Stimulated activated naive B cell treated with anti-CD40 and anti-IgM and Interleukin-4, amounts not matched to agents 10 μg/mL and 1 μg/mL and 100 μg/mL, for 72 hours (primary cell): ENCODE data around the gene PDGFA.
A peak's percentile ranks its signal among the peaks of the same experiment; 100 is the strongest.

ENCODE experiments used
- ATAC-seq, 2 donors: fragments of 150-1000 bp; cut with Tn5 transposase; replicated peaks; 2 replicates each; pipeline ENCODE4 v1.10.0; 2021; ENCODE audit warnings: moderate library complexity in 1 of 2
- DNase-seq: peaks from one replicate; pipeline ENCODE4 v3.0.0; 2021
- H3K27ac Mint-ChIP-seq: one replicate; pipeline ENCODE4 v1.8.0; 2022; ENCODE audit warnings: mild to moderate bottlenecking, mixed read lengths
- H3K27me3 Mint-ChIP-seq, 2 donors: one replicate each; pipeline ENCODE4 v1.8.0; 2022; ENCODE audit warnings: mixed read lengths in 2 of 2
- H3K36me3 Mint-ChIP-seq, 2 donors: one replicate each; pipeline ENCODE4 v1.8.0; 2022; ENCODE audit warnings: mixed read lengths in 2 of 2, mild to moderate bottlenecking in 1 of 2
- H3K4me1 Mint-ChIP-seq, 2 donors: one replicate each; pipeline ENCODE4 v1.8.0; 2022; ENCODE audit warnings: mixed read lengths in 2 of 2, mild to moderate bottlenecking in 1 of 2
- H3K4me3 Mint-ChIP-seq, 2 donors: one replicate each; pipeline ENCODE4 v1.8.0; 2022; ENCODE audit warnings: mild to moderate bottlenecking in 2 of 2, mixed read lengths in 2 of 2, moderate library complexity in 1 of 2
- H3K9me3 Mint-ChIP-seq, 2 donors: one replicate each; pipeline ENCODE4 v1.8.0; 2022; ENCODE audit warnings: mixed read lengths in 2 of 2, mild to moderate bottlenecking in 1 of 2

The PDGFA gene

GRCh38 chr7:461453-462172, 58.0 kb downstream of the PDGFA start:
- H3K27ac Mint-ChIP-seq = no peak overlapping the region
- peaks cover 3 to 5% of the 10 kb centered on the region in 2 donors for H3K4me1 Mint-ChIP-seq
- peaks cover 0 to 1% of the 10 kb centered on the region in 2 donors for H3K9me3 Mint-ChIP-seq
- no peak for ATAC-seq
- H3K27me3 Mint-ChIP-seq = peaks cover 12 to 13% of the 10 kb centered on the region in 2 donors
- no peaks in the 10 kb centered on the region for H3K36me3 Mint-ChIP-seq
- no peak overlapping the region for H3K4me3 Mint-ChIP-seq
- DNase-seq = no peak

- Mint-ChIP-seq H3K36me3 (no peaks in the 10 kb centered on the region), H3K27me3 (peaks cover 12 to 13% of the 10 kb centered on the region in 2 donors), H3K27ac (no peak overlapping the region), H3K4me3 (no peak overlapping the region), H3K4me1 (peaks cover 3 to 5% of the 10 kb centered on the region in 2 donors), H3K9me3 (peaks cover 0 to 1% of the 10 kb centered on the region in 2 donors)
- DNase-seq (no peak), ATAC-seq (no peak)
These were observed 58.6 kb downstream of the PDGFA start for GRCh38 chr7:461117-461452.

GRCh38 chr7:460374-461116, 59.1 kb downstream of the PDGFA start:
- H3K4me1 Mint-ChIP-seq = peaks cover 3 to 5% of the 10 kb centered on the region in 2 donors
- H3K27ac Mint-ChIP-seq = no peak overlapping the region
- DNase-seq (no peak), ATAC-seq (no peak)
- H3K9me3 Mint-ChIP-seq = no peaks in the 10 kb centered on the region
- no peaks in the 10 kb centered on the region for H3K36me3 Mint-ChIP-seq
- peaks cover 12 to 13% of the 10 kb centered on the region in 2 donors for H3K27me3 Mint-ChIP-seq
- H3K4me3 Mint-ChIP-seq = no peak overlapping the region

GRCh38 chr7:459584-460373, 59.9 kb downstream of the PDGFA start:
- Mint-ChIP-seq H3K9me3 (no peaks in the 10 kb centered on the region), H3K27ac (no peak overlapping the region), H3K4me1 (peaks cover 3 to 5% of the 10 kb centered on the region in 2 donors), H3K36me3 (no peaks in the 10 kb centered on the region), H3K4me3 (no peak overlapping the region), H3K27me3 (peaks cover 12 to 18% of the 10 kb centered on the region in 2 donors)
- DNase-seq = no peak
- ATAC-seq = no peak

- no peak for DNase-seq
- Mint-ChIP-seq H3K4me3 (no peak overlapping the region), H3K27me3 (peaks cover 14 to 29% of the 10 kb centered on the region in 2 donors), H3K9me3 (no peaks in the 10 kb centered on the region), H3K4me1 (peaks cover 3 to 5% of the 10 kb centered on the region in 2 donors), H3K27ac (no peak overlapping the region), H3K36me3 (no peaks in the 10 kb centered on the region)
- peak in 1 of 2 donors; percentile 10 for ATAC-seq
These were observed 61.0 kb downstream of the PDGFA start for GRCh38 chr7:458511-459245.

GRCh38 chr7:457814-458510, 61.7 kb downstream of the PDGFA start:
- peaks cover 3 to 11% of the 10 kb centered on the region in 2 donors for H3K4me1 Mint-ChIP-seq
- no peak overlapping the region for H3K27ac Mint-ChIP-seq
- H3K4me3 Mint-ChIP-seq = no peak overlapping the region
- ATAC-seq (peak in 1 of 2 donors; percentile 15), DNase-seq (no peak)
- no peaks in the 10 kb centered on the region for H3K9me3 Mint-ChIP-seq
- H3K36me3 Mint-ChIP-seq = no peaks in the 10 kb centered on the region
- peaks cover 18 to 36% of the 10 kb centered on the region in 2 donors for H3K27me3 Mint-ChIP-seq

DNA sequence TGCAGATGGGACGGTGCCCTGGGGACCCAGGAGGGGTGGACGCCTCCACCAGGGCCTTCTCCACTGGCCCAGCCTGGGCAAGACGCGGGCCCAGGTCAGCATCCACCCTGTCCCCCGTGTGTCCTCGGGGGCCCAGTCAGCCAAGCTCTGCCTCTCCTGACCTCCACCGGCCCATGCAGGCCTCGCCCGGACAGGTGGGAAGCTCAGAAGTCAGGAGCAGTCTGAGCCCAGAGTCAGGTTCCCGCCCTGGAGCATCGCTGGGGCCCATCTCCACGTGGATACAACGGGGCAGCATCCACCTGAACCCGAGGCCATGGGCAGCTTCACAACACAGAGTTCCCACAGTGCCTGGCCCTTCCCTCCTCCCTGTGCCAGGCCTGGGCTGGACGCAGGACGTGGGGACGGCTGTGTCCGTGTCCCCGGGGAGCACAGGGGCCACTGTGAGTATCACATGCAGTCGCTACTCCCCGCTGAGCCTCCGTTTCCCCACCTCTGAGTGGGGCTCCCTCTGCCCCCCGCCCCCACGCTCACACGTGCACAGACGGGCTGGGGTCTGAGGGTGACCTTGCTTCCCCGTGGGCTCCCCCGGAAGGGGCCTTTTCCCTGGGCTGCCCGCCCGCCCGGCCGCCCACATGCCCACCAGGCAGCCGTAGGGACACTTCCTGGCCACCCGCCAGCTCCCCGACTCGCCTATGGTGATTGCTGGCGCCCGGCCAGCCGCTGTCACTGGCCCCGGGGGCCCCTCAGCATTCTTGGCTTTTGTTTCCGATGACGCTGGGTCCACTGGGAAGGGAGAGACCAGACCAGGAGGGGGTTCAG, 64.3 kb downstream of the PDGFA start:
- Mint-ChIP-seq H3K4me3 (no peak overlapping the region), H3K9me3 (no peaks in the 10 kb centered on the region), H3K36me3 (no peaks in the 10 kb centered on the region), H3K27me3 (peaks cover 30 to 47% of the 10 kb centered on the region in 2 donors), H3K4me1 (peaks cover 13 to 29% of the 10 kb centered on the region in 2 donors), H3K27ac (no peak overlapping the region)
- ATAC-seq (no peak), DNase-seq (no peak)

DNA sequence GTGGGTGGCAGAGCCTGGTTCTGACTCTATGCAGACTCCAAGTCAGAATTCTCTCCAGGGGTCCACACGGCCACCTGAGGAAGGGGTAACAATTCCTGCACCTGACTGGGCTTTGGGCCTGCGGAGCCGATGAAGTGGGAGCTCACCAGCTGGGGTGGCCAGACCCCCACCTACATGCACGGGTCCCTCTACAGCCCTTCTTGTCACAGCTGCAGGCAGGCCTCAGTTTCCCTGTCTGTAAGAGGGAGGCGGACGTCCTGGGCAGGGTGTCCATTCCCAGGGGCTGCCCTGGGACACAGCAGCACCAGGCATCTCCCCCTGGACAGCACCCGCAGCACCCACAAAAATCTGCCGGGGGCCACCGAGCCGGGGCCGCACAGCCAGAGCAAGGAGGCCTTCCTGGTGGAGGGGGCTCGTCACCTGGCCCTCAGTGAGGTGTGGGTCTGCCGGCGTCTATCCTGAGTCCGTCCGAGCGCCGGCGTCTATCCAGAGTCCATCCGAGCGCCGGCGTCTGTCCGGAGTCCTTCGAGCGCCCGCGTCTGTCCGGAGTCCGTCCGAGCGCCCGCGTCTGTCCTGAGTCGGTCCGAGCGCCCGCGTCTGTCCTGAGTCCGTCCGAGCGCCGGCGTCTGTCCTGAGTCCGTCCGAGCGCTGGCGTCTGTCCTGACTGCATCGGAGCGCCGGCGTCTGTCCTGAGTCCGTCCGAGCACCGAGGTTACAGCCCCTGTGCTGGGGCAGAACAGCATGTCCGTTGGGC, 65.1 kb downstream of the PDGFA start:
- ATAC-seq = no peak
- peaks cover 29 to 47% of the 10 kb centered on the region in 2 donors for H3K27me3 Mint-ChIP-seq
- H3K4me1 Mint-ChIP-seq = peaks cover 13 to 29% of the 10 kb centered on the region in 2 donors
- no peaks in the 10 kb centered on the region for H3K9me3 Mint-ChIP-seq
- no peak for DNase-seq
- no peak overlapping the region for H3K4me3 Mint-ChIP-seq
- no peak overlapping the region for H3K27ac Mint-ChIP-seq
- H3K36me3 Mint-ChIP-seq = no peaks in the 10 kb centered on the region

DNA sequence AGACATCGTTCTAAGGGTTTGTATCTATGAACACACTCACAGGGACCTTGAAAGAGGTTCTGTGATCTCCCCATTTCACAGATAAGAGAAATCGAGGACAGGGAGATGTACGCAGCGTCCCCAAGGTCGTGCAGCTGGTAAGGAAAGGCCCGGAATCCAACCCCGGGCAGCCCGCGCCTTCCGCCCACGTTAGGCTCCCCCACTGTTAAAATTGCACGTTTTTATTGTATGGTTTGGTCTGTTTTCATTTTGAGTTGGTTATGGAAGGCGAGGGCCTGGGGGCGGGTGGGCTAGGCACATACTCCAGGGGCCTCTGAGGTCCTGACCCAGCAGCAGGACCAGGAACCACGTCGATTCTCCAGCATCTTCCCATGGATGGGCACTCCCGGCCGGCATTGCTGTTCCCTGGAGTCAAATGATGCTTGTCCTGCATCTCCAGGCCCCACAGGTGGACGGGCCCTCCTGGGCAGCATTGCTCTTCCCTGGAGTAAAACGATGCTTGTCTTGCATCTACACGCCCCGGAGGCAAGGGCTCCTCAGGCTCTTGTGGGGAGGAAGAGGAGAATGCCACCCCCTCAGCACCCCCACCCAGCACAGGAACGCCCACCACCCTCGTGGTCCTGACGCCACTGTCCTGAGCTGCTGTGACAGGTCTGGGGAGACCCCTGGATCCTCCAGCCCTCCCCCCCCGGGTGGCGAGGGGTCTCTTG, 65.9 kb downstream of the PDGFA start:
- Mint-ChIP-seq H3K27ac (no peak overlapping the region), H3K36me3 (no peaks in the 10 kb centered on the region), H3K27me3 (peaks cover 35 to 52% of the 10 kb centered on the region in 2 donors), H3K9me3 (no peaks in the 10 kb centered on the region), H3K4me3 (no peak overlapping the region), H3K4me1 (peaks cover 13 to 29% of the 10 kb centered on the region in 2 donors)
- DNase-seq = no peak
- ATAC-seq = no peak

GRCh38 chr7:452791-453455, 66.7 kb downstream of the PDGFA start:
- ATAC-seq (peak; percentile 41 to 55), DNase-seq (no peak)
- Mint-ChIP-seq H3K27ac (peak overlapping the region; percentile 9), H3K36me3 (no peaks in the 10 kb centered on the region), H3K4me1 (peaks cover 13 to 29% of the 10 kb centered on the region in 2 donors), H3K4me3 (no peak overlapping the region), H3K27me3 (peaks cover 35 to 52% of the 10 kb centered on the region in 2 donors), H3K9me3 (no peaks in the 10 kb centered on the region)

GRCh38 chr7:452226-452751, 67.4 kb downstream of the PDGFA start:
- DNase-seq = no peak
- Mint-ChIP-seq H3K4me3 (no peak overlapping the region), H3K9me3 (no peaks in the 10 kb centered on the region), H3K36me3 (no peaks in the 10 kb centered on the region), H3K27ac (peak overlapping the region; percentile 14), H3K4me1 (peaks cover 13 to 29% of the 10 kb centered on the region in 2 donors), H3K27me3 (peaks cover 35 to 52% of the 10 kb centered on the region in 2 donors)
- peak; percentile 46 to 52 for ATAC-seq
